CD4-positive, alpha-beta T cell treated with Interleukin-15 for 4 hours (primary cell): Measurements from ENCODE around the gene SCRT2.
A peak's percentile ranks its signal among the peaks of the same experiment; 100 is the strongest.
"Not testable (repeated sequence)": the region's sequence is repeated elsewhere in the genome, so short reads cannot be mapped to it uniquely, and the experiment has no call there.

Experiments
- DNase-seq: peaks from one replicate; pipeline ENCODE4 v3.0.0-alpha.2; 2020; ENCODE audit warnings: low spot score

SCRT2 gene

DNA sequence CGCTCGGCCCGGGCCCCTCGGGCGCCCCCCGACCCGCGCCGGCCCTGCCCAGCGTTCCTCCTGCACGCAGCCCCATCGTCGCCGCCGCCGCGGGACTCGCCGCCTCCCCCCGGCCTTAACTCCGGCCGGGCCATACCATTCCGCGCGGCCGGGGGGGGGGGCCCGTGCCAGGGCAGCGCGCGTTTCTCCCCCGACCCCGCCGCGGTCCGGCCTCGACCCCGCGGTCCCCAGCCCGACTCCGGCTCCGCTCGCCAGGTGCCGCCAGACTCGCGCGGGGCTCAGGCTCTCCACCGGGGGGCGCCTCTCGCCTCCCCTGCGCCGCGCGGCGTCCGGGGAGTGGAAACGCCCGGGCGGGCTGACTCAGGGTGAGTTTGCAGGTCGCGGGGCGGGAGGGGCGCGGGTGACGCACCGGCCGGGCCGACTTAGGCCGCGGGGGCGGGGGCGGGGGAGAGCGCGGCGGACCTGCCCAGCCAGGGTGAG lies 22.5 kb downstream of the SCRT2 start, which contains the start of gene SRXN1:
TSS of gene SRXN1 (minus strand) at position 91 of the 480 bp plus-strand sequence. CDS start at position 76, 15 bp downstream.
- peak; percentile 87 for DNase-seq

DNA sequence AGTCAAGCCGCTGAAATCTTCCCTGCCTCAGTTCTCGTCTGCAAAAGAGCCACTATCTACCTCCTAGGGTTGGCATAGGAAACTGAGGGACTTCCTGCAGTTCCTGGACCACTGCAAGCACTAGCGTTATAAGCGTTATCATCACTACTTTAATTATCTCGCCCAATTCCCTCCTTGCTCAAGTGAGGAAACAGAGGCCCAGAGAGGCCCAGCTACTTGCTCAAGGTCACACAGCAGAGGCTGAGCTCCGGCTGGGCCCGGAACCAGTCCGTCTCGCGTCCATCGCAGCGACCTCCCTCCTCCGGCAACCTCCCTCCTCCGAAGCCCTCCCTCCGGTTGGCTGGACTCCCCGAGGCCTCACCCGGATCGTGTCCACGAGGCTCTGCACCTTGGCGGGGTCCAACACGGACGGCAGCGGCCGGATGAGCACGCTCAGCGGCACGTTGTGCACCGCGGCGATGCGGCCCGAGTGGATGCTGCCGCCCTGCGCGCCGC lies 22.9 kb downstream of the SCRT2 start:
- DNase-seq: peak; percentile 5

- DNase-seq: no peak
Measured at GRCh38 chr20:651713-652614, 23.6 kb downstream of the SCRT2 start.

- DNase-seq: no peak
Measured at GRCh38 chr20:650954-651353, 24.6 kb downstream of the SCRT2 start.

DNA sequence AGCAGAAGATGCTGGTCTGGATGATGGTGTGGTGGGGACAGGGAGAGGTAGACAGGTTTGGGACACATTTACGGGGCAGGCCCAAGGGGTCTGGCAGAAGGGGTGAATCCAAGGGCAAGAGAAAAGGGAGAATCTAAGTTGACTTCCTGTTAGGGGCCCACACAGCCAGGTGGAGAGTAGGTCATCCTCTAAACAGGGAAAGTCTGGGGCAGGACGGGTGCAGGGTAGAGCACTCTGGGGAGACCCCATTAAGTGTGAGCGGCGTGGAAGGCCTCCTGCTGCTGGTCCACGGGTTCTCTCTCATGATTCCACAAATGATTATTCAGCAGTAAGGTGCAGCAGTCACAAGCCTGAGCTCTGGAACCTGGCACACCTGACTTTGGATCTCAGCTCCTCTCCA lies 25.3 kb downstream of the SCRT2 start:
- no peak for DNase-seq

DNA sequence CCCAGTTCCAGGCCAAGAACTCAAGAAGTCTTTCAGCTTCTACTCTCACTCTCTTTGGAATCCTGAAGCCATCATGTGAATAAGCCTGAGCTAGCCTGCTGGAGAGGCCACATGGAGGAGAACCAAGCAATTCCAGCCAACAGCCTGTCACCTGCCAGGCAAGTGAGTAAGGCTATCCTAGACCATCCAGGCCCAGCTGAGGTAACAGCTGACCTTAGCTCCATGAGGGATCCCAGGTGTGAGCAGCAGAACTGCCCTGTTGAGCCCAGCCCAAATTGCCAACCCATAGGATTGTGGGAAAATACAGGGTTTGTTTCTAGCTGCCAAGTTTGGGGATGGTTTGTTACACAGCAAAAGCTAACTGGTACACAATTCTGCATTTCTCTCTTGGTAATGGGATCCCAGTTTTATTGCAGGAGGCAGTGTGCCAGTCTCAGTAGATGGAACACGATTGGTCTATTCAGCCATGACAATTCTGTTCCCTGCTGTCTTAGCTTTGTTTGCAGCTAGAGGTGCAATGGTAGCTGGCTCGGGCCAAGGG lies 28.1 kb downstream of the SCRT2 start:
- DNase-seq: no peak

DNA sequence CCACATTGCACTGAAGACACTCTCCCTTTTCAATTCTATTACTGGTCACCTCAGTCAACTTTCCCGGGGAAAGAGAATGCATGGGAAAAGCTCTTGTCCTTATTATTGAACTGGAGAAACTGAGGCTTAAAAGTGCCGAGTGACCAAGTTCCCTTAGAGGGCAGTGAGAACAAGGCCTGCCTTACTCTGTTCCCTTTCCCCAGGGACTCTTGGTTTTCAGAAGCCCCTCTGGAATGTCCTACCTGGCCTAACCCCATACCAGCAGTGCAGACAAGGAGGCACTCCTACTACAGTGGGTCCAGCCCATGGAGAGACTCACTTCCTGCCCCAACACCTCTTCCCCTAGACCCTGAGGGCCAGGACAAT lies 28.8 kb downstream of the SCRT2 start:
- DNase-seq: no peak

GRCh38 chr20:646107-646867 lies 29.3 kb downstream of the SCRT2 start:
- DNase-seq: no peak

- DNase-seq: peak; percentile 62
Measured at GRCh38 chr20:645318-646106, 30.1 kb downstream of the SCRT2 start.

- no peak for DNase-seq
Measured at GRCh38 chr20:644692-645317, 30.8 kb downstream of the SCRT2 start.

DNA sequence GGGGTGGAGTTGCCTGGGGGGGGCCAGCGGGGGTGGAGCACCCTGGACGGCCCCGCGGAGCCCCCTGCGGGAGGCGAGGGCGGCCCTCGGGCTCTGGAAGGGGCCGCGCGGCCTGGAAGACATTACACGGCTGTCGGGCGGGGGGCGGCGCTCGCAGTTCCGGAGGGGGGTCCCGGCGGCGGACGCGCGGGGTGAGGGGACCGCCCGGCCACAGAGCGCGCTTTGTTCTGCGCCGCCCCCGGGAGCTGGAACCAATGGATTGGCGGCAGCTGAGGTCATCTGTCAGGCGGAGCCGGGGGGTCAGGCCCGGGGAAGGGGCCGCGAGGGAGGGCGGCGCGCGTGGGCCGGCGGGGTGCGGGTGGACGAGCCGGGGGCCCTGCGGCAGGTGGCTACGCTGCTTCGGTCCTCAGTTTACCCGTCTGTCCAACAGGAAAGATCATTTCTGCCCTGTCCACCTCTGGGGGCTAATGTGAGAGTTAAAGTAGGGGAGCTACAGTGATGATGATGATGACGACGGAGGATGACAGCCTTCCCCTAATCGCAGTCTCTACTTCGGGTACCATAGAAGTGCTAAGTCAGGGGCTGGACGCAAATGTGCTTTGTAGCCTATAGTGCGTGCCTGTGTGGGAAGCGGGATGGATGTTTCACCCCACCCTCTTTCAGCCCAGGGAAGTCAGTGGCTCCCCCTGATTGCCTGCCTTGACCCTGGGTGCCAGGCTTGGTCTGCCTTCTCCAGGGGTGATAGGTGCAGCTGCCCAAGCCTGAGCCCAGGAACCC lies 33.0 kb downstream of the SCRT2 start:
- no peak for DNase-seq

DNA sequence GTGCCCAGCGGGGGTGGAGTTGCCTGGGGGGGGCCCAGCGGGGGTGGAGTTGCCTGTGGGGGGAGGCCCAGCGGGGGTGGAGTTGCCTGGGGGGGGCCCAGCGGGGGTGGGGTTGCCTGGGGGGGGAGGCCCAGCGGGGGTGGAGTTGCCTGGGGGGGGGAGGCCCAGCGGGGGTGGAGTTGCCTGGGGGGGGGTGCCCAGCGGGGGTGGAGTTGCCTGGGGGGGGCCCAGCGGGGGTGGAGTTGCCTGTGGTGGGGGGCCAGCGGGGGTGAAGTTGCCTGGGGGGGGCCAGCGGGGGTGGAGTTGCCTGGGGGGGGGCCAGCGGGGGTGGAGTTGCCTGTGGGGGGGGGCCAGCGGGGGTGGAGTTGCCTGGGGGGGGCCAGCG lies 33.6 kb downstream of the SCRT2 start:
- DNase-seq: not testable (repeated sequence)

GRCh38 chr20:641516-641875 lies 34.1 kb downstream of the SCRT2 start:
- no peak for DNase-seq

- no peak for DNase-seq
Measured at GRCh38 chr20:640674-641515, 34.7 kb downstream of the SCRT2 start.

DNA sequence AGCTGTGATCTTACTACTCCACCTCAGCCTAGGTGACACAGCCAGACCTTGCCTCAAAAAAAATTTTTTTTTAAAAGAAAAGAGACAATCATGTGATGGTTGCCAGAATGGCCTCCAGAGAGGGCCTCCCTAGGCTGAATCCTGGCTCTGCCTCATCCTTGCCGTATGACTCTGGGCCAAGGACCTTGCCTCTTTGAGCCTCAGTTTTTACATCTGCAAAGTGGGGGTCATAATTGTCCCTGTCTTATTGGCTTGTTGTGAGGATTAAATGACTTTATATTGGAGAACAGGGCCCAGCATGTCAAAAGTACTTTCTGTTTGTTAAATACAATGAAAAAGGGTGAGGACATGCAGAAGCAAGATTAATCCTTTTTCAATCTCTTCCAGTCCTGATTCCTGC lies 37.0 kb downstream of the SCRT2 start:
- no peak for DNase-seq

GRCh38 chr20:637559-637958 lies 38.0 kb downstream of the SCRT2 start:
- no peak for DNase-seq

DNA sequence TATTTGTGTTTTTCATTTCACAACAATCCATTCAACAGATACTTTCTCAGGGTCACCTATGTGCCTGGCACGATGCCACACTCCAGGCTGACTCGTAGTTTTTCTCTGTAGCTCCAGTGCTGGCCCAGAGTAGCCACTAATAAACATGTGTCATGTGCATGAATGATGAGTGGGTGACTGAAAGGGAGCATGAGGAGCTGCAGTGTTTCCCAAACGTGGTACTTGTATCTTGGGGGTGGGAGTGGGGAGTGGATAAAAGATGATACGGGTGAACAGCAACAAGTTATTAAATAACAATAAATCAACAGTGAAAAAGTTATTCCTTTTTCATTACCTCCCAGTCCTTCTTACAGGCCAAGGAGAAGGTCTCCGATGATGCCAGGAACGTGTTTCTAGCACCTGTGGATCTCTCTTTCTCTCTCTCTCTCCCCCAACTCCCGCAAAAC lies 39.7 kb downstream of the SCRT2 start:
- no peak for DNase-seq

DNA sequence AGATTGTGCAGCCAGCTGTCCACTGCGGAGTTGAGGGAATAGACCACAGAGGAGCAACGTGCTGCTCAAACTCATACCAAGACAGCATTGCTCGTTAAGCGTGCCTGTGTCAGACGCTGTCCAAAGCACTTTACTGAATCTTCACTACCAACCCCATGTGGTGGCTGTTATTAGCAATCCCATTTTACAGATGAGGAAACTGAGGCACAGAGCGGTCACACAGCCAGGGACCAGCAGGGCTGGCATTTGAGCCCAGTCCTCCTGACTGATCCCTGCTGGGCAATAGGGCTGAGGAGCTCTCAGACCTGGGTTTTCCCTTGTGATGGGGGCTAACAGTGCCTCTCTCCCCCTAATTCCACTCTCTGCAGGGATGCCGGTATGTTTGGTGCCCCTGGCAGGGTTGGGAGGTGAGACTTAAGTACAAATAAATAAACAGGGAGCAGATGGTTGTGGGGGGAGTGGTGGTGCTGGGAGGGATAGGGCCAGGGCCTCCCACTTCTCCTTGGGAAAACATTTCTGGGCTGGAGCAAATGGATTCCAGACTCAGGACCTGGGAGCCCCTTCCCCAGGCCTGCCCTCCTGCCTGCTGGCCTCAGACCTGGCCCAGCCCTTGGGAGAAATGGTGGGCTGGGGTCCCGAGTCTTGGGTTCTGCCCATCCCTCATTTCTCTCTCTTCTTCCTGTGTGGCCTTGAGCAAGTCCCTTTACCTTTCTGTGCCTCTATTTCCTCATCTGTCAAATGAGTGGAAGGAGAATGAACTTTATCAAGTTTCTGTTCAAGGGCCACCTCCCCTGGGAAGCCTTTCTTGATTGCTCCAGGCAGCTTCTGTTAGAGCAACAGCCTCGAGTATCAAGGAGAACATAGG lies 40.3 kb downstream of the SCRT2 start:
- no peak for DNase-seq
